A549 (cell line): ENCODE data around the gene FSD2.

Source experiments
- CEBPB ChIP-seq, 2 experiments: fragments of >200 bp in 1 of 2; sonication (Bioruptor Twin) in 1 of 2; formaldehyde crosslinking in 1 of 2; IDR thresholded peaks; 2 replicates each; pipeline ENCODE4 v1.6.1; 2012 to 2016
- CHD4 ChIP-seq: fragments of 200-600 bp; sonication (generic); IDR thresholded peaks from 2 replicates; pipeline ENCODE4 v1.6.1; 2016; ENCODE audit warnings: antibody characterized with exemption, mild to moderate bottlenecking, borderline replicate concordance
- EP300 ChIP-seq, 2 experiments: fragments of >200 bp; sonication (Bioruptor Twin); formaldehyde crosslinking; IDR thresholded peaks; 2 replicates in 1 of 2; 3 replicates in 1 of 2; pipeline ENCODE4 v1.6.1; 2016 to 2017
- FOSL2 ChIP-seq, 2 experiments: fragments of 450-650 bp in 1 of 2; fragments of >200 bp in 1 of 2; sonication (Bioruptor Twin) in 1 of 2; formaldehyde crosslinking; IDR thresholded peaks; 2 replicates each; pipeline versions ENCODE4 v1.5.0 to v1.6.1; 2016 to 2020; ENCODE audit warnings: mild to moderate bottlenecking in 1 of 2, moderate library complexity in 1 of 2
- HMGXB4 ChIP-seq: fragments of 250-450 bp; sonication (Bioruptor Pico); IDR thresholded peaks from 2 replicates; pipeline ENCODE4 v1.5.0; 2021; ENCODE audit warnings: mild to moderate bottlenecking, moderate library complexity, borderline replicate concordance
- MAZ ChIP-seq: fragments of 150-350 bp; IDR thresholded peaks from 2 replicates; pipeline ENCODE4 v1.6.1; 2014; ENCODE audit warnings: antibody characterized with exemption, low read depth, low read length, borderline replicate concordance
- MYC ChIP-seq: IDR thresholded peaks from 2 replicates; pipeline ENCODE4 v1.6.1; 2012; ENCODE audit warnings: mild to moderate bottlenecking, inconsistent platforms, low read length, improper control_type of control experiment, borderline replicate concordance
- PHF8 ChIP-seq: fragments of 200-600 bp; sonication (generic); IDR thresholded peaks from 2 replicates; pipeline ENCODE4 v1.6.1; 2016; ENCODE audit warnings: low read depth, mild to moderate bottlenecking, antibody characterized with exemption, moderate library complexity, borderline replicate concordance
- POLR2A ChIP-seq: IDR thresholded peaks from 2 replicates; pipeline ENCODE4 v1.6.1; 2012; ENCODE audit warnings: mild to moderate bottlenecking, low read length
- POLR2AphosphoS2 ChIP-seq: conservative IDR thresholded peaks from 2 replicates; pipeline ENCODE4 v1.6.1; 2012; ENCODE audit warnings: low read length, improper control_type of control experiment, inconsistent platforms
- REST ChIP-seq: fragments of 200-600 bp; sonication (generic); IDR thresholded peaks from 2 replicates; pipeline ENCODE4 v1.6.1; 2016; ENCODE audit warnings: antibody characterized with exemption, mild to moderate bottlenecking, moderate library complexity
- SREBF2 ChIP-seq: fragments of 450-650 bp; IDR thresholded peaks from 2 replicates; pipeline ENCODE4 v1.6.1; 2014; ENCODE audit warnings: mild to moderate bottlenecking, moderate library complexity
- TF ChIP-seq, protein P1 (sequence below): fragments of >200 bp; sonication (Bioruptor Twin); formaldehyde crosslinking; IDR thresholded peaks from 3 replicates; pipeline ENCODE4 v1.5.1; 2016

DNA sequence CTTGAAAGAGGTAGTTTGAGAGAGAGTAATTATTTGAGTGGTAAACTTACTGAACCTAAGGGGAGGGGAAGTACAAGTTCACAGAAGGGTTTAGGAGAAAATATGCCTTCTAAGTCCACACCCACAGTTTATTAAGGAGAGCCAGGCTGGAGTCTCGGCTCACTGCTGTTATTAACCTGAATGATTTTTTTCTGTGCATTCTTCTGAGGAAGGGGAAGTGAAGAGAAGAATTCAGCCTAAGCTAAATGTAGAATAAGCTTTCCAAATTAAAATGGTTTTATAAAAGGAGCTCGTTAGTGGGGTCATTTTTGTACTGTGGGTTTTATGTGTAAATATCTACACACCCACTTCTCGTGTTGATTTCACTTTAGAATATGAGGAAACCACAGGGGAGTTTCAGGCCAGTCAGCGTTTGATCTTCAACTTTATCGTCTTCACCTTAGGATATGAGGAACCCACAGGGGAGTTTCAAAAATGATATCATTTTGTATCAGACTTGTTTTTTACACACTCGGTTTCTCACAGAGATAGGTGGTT, 5.1 kb upstream of the FSD2 start:
- TF ChIP-seq, protein P1, sequence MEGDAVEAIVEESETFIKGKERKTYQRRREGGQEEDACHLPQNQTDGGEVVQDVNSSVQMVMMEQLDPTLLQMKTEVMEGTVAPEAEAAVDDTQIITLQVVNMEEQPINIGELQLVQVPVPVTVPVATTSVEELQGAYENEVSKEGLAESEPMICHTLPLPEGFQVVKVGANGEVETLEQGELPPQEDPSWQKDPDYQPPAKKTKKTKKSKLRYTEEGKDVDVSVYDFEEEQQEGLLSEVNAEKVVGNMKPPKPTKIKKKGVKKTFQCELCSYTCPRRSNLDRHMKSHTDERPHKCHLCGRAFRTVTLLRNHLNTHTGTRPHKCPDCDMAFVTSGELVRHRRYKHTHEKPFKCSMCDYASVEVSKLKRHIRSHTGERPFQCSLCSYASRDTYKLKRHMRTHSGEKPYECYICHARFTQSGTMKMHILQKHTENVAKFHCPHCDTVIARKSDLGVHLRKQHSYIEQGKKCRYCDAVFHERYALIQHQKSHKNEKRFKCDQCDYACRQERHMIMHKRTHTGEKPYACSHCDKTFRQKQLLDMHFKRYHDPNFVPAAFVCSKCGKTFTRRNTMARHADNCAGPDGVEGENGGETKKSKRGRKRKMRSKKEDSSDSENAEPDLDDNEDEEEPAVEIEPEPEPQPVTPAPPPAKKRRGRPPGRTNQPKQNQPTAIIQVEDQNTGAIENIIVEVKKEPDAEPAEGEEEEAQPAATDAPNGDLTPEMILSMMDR: no peak
- TF ChIP-seq EP300 (IDR thresholded peaks at IDR 0.05) (no peak), REST (no peak), PHF8 (no peak), POLR2A (no peak), POLR2AphosphoS2 (no peak), MAZ (no peak), MYC (no peak), SREBF2 (no peak), FOSL2 (IDR thresholded peaks at IDR 0.05) (no peak), FOSL2 (CRISPR knock-in tag; IDR thresholded peaks at IDR 0.05) (no peak), CHD4 (no peak), CEBPB (IDR thresholded peaks at IDR 0.05) (no peak), HMGXB4 (CRISPR knock-in tag) (no peak)
